SK-N-MC (cell line): ENCODE results near the gene COL9A1.

ENCODE experiments used
- EZH2 ChIP-seq: fragments of 200-600 bp; sonication (generic); IDR thresholded peaks from one replicate; pipeline ENCODE4 v1.6.1; 2017; ENCODE audit warnings: antibody characterized with exemption
- FOXP2 ChIP-seq: optimal IDR thresholded peaks from 2 replicates; pipeline ENCODE3; 2011; ENCODE audit warnings: mild to moderate bottlenecking, moderate library complexity; ENCODE audit not compliant: insufficient read depth; ENCODE audit errors: extremely low read length, control extremely low read depth
- POLR2AphosphoS5 ChIP-seq: IDR thresholded peaks from 2 replicates; pipeline ENCODE4 v1.6.1; 2012; ENCODE audit warnings: mild to moderate bottlenecking, low read depth, low read length, borderline replicate concordance

DNA sequence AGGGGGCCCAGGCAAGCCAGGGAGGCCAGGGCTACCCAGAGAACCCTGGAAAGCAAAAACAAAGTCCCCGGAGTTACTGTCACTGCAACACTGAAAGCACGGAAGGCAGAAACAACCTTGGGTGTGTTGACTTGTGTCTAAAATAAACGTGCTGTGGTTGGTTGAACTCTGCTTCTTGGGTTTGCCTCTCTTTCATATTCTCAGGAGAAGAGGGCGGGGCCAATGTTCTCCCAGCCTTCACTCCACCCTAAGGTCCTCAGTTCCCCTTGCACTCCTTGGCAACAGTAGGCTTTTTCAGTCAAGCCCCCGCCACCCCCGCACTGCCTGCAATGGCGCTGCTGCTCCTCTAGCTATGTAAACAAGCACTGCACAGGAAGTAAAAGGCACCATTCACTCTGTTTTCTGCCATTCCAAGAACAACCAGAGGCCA, 60.9 kb downstream of the COL9A1 start:
- TF ChIP-seq POLR2AphosphoS5 = no peak
- no peak for TF ChIP-seq EZH2
- no peak for TF ChIP-seq FOXP2
